ENCODE measurements around the gene HOXB5.
A peak's percentile ranks its signal among the peaks of the same experiment; 100 is the strongest.

The HOXB5 gene

GRCh38 chr17:48623583-48623982, 30.0 kb upstream of the HOXB5 start:
- DNase-seq (ENCODE audit: insufficient read length, low spot score) (no peak), FAIRE-seq (no peak)
- no peak for TF ChIP-seq CTCF (IDR thresholded peaks at IDR 0.05; ENCODE audit: insufficient read depth, missing control alignments)

GRCh38 chr17:48622857-48623256, 29.3 kb upstream of the HOXB5 start:
- no peak for DNase-seq (ENCODE audit: insufficient read length, low spot score)
- no peak for FAIRE-seq
- TF ChIP-seq CTCF (IDR thresholded peaks at IDR 0.05; ENCODE audit: insufficient read depth, missing control alignments): no peak

GRCh38 chr17:48621410-48622392, 28.1 kb upstream of the HOXB5 start:
- FAIRE-seq (no peak), DNase-seq (ENCODE audit: insufficient read length, low spot score) (no peak)
- no peak for TF ChIP-seq CTCF (IDR thresholded peaks at IDR 0.05; ENCODE audit: insufficient read depth, missing control alignments)

GRCh38 chr17:48620461-48621139, 27.0 kb upstream of the HOXB5 start:
- no peak for DNase-seq (ENCODE audit: insufficient read length, low spot score)
- TF ChIP-seq CTCF (IDR thresholded peaks at IDR 0.05; ENCODE audit: insufficient read depth, missing control alignments): no peak
- no peak for FAIRE-seq

GRCh38 chr17:48619826-48620449, 26.4 kb upstream of the HOXB5 start:
- FAIRE-seq (no peak), DNase-seq (ENCODE audit: insufficient read length, low spot score) (no peak)
- no peak for TF ChIP-seq CTCF (IDR thresholded peaks at IDR 0.05; ENCODE audit: insufficient read depth, missing control alignments)

GRCh38 chr17:48618256-48618896, 24.8 kb upstream of the HOXB5 start:
- FAIRE-seq (no peak), DNase-seq (ENCODE audit: insufficient read length, low spot score) (peak; percentile 93)
- peak; percentile 98 for TF ChIP-seq CTCF (IDR thresholded peaks at IDR 0.05; ENCODE audit: insufficient read depth, missing control alignments)
